Astrocyte (in vitro differentiated cells and primary cell): Measurements from ENCODE around the gene PIP4K2A.

Source experiments
- CTCF ChIP-seq: IDR thresholded peaks from 2 replicates; pipeline ENCODE4 v1.5.1; 2011; ENCODE audit warnings: low read depth, mild to moderate bottlenecking, inconsistent platforms, low read length, moderate library complexity; ENCODE audit not compliant: insufficient read depth
- EZH2 ChIP-seq: IDR thresholded peaks from 2 replicates; pipeline ENCODE4 v1.6.1; 2012; ENCODE audit warnings: mild to moderate bottlenecking, low read length, inconsistent platforms; ENCODE audit not compliant: insufficient read depth

GRCh38 chr10:22633106-22633505 lies 81.3 kb downstream of the PIP4K2A start:
- TF ChIP-seq CTCF (no peak), EZH2 (no peak)
